HepG2 (cell line): ENCODE data around the gene L3MBTL3. TPM values are rescaled to one million over a fixed set of nuclear protein-coding genes. Genes with fewer than 3 reads are reported as not detected.
A peak's percentile ranks its signal among the peaks of the same experiment; 100 is the strongest.

ENCODE experiments used
- ATAC-seq: fragments of 200-7000 bp; cut with Tn5 transposase; 3 replicates; pipeline ENCODE4 v1.9.1; 2020; ENCODE audit warnings: mild to moderate bottlenecking, moderate library complexity
- BruUV-seq: library from RNA; stranded (reverse); fragments of 400-500 nt; replicated peaks from 2 replicates; lab custom pipeline; 2021; lab: Mats Ljungman, UMichigan
- CTCF ChIA-PET: fragments of 300-600 bp; formaldehyde crosslinking; extraction: SDS; loops from one replicate; lab custom pipeline; 2021; ENCODE audit warnings: low total read pairs, inconsistent platforms, low intra/inter-chr PET ratio; lab: Yijun Ruan, JAX
- POLR2A ChIA-PET: fragments of 350-600 bp; sonication (Branson Sonifier 250); formaldehyde crosslinking; loops from one replicate; lab custom pipeline; 2020; ENCODE audit warnings: antibody characterized with exemption, inconsistent platforms; lab: Yijun Ruan, JAX
- DNase-seq: peaks from one replicate; pipeline ENCODE4 v3.0.0-alpha.2; 2015; ENCODE audit warnings: low spot score
- FAIRE-seq: peaks from 3 replicates; lab custom pipeline; 2011; peaks lifted over from hg19 to GRCh38; lab: Jason Lieb, UNC
- H2AFZ ChIP-seq: one replicate; pipeline ENCODE4 v1.6.1; 2011; ENCODE audit warnings: low read length, inconsistent platforms
- H3K27ac ChIP-seq: fragments of 300-600 bp; 3 replicates; pipeline ENCODE4 v1.8.0; 2011; ENCODE audit warnings: mixed run types, mild to moderate bottlenecking, mixed read lengths, low read length, inconsistent platforms; ENCODE audit not compliant: insufficient read depth; ENCODE audit errors: extremely low read length
- H3K27me3 ChIP-seq, 2 experiments: fragments of 200-600 bp in 1 of 2; 2 replicates in 1 of 2; 3 replicates in 1 of 2; pipeline versions ENCODE4 v1.6.0 to v1.8.0; 2011; ENCODE audit warnings: low read length in 2 of 2, mild to moderate bottlenecking in 2 of 2, moderate library complexity in 2 of 2, inconsistent platforms in 1 of 2; ENCODE audit not compliant: insufficient read depth in 2 of 2, control insufficient read depth in 1 of 2
- H3K36me3 ChIP-seq, 2 experiments: fragments of 200-600 bp in 1 of 2; replicated peaks in 1 of 2; 2 replicates in 1 of 2; 3 replicates in 1 of 2; pipeline versions ENCODE4 v1.5.1 to v1.8.0; 2011; ENCODE audit warnings: low read length in 2 of 2, inconsistent platforms in 1 of 2; ENCODE audit not compliant: insufficient read depth in 2 of 2, control insufficient read depth in 1 of 2
- H3K4me1 ChIP-seq: 2 replicates; pipeline ENCODE4 v1.5.1; 2012; ENCODE audit warnings: low read length, inconsistent platforms; ENCODE audit not compliant: insufficient read depth
- H3K4me2 ChIP-seq: 2 replicates; pipeline ENCODE4 v1.6.0; 2011; ENCODE audit warnings: low read depth, low read length, inconsistent platforms
- H3K4me3 ChIP-seq, 3 experiments: fragments of 200-600 bp in 1 of 3; sonication (generic), shearing (Covaris generic) in 1 of 3; replicated peaks in 1 of 3; 2 replicates each; pipeline ENCODE4 v1.5.1; 2011 to 2016; ENCODE audit warnings: low read length in 3 of 3, inconsistent platforms in 2 of 3, low read depth in 2 of 3, mild to moderate bottlenecking in 2 of 3, control low read depth in 1 of 3, mixed read lengths in 1 of 3; ENCODE audit not compliant: insufficient read depth in 1 of 3
- H3K79me2 ChIP-seq: one replicate; pipeline ENCODE4 v1.6.1; 2011; ENCODE audit warnings: low read length, inconsistent platforms; ENCODE audit not compliant: insufficient read depth
- H3K9ac ChIP-seq: 2 replicates; pipeline ENCODE4 v1.6.0; 2011; ENCODE audit warnings: mild to moderate bottlenecking, low read depth, low read length, inconsistent platforms; ENCODE audit not compliant: insufficient read depth
- H3K9me3 ChIP-seq: 2 replicates; pipeline ENCODE4 v1.5.1; 2012; ENCODE audit warnings: mild to moderate bottlenecking, low read length
- H4K20me1 ChIP-seq: 2 replicates; pipeline ENCODE4 v1.6.0; 2011; ENCODE audit warnings: inconsistent platforms, mild to moderate bottlenecking, low read length, moderate library complexity; ENCODE audit not compliant: insufficient read depth
- ATF1 ChIP-seq: IDR thresholded peaks from 2 replicates; pipeline ENCODE4 v1.6.1; 2016; ENCODE audit warnings: mild to moderate bottlenecking, control low read depth
- HDAC2 ChIP-seq: sonication (generic); formaldehyde crosslinking; IDR thresholded peaks from 2 replicates; pipeline ENCODE4 v1.4.0; 2020; ENCODE audit warnings: missing genetic modification reagents
- HNRNPUL1 ChIP-seq: fragments of 200-400 bp; formaldehyde crosslinking; IDR thresholded peaks from 2 replicates; pipeline ENCODE4 v1.6.1; 2017; ENCODE audit warnings: low read depth, mild to moderate bottlenecking, low read length, moderate library complexity
- KLF6 ChIP-seq: IDR thresholded peaks from 2 replicates; pipeline ENCODE4 v1.8.0; 2016; ENCODE audit warnings: missing biosample characterization, missing genetic modification reagents
- MAFF ChIP-seq: IDR thresholded peaks from 2 replicates; pipeline ENCODE4 v1.6.1; 2011; ENCODE audit warnings: low read depth, low read length, improper control_type of control experiment
- MAFK ChIP-seq, 2 experiments: IDR thresholded peaks in 1 of 2; conservative IDR thresholded peaks in 1 of 2; 2 replicates each; pipeline ENCODE4 v1.6.1; 2011; ENCODE audit warnings: improper control_type of control experiment in 2 of 2, low read length in 2 of 2
- MTF2 ChIP-seq: sonication (generic); formaldehyde crosslinking; IDR thresholded peaks from 2 replicates; pipeline ENCODE4 v1.5.0; 2020; ENCODE audit warnings: missing genetic modification reagents, borderline replicate concordance
- RBM39 ChIP-seq: fragments of 200-400 bp; formaldehyde crosslinking; IDR thresholded peaks from one replicate; pipeline ENCODE4 v1.6.1; 2018; ENCODE audit warnings: antibody characterized with exemption, mild to moderate bottlenecking, low read depth, low read length; ENCODE audit not compliant: poor library complexity, severe bottlenecking
- TFDP2 ChIP-seq: sonication (generic); formaldehyde crosslinking; IDR thresholded peaks from 2 replicates; pipeline ENCODE4 v1.4.0; 2020; ENCODE audit warnings: missing genetic modification reagents
- ZFP1 ChIP-seq: IDR thresholded peaks from 2 replicates; pipeline ENCODE4 v1.6.1; 2016
- ZMYM3 ChIP-seq: sonication (generic); formaldehyde crosslinking; IDR thresholded peaks from 2 replicates; pipeline ENCODE4 v1.5.1; 2020; ENCODE audit warnings: mild to moderate bottlenecking, missing genetic modification reagents
- ZNF274 ChIP-seq: sonication (generic); formaldehyde crosslinking; IDR thresholded peaks from 2 replicates; pipeline ENCODE4 v1.5.1; 2020; ENCODE audit warnings: mild to moderate bottlenecking, missing genetic modification reagents
- ZNF501 ChIP-seq: sonication (generic); formaldehyde crosslinking; IDR thresholded peaks from 2 replicates; pipeline ENCODE4 v1.5.1; 2020; ENCODE audit warnings: mild to moderate bottlenecking, moderate library complexity, missing genetic modification reagents
- WGBS: methylation state at CpG from one replicate; pipeline ENCODE4 v1.1.6; 2017; ENCODE audit warnings: low lambda C conversion rate; 5-methylcytosine and 5-hydroxymethylcytosine counted together
- in situ Hi-C: cut with HindIII; loops from 2 replicates; pipeline ENCODE4 v1.10.0; 2017; ENCODE audit warnings: low pct_unique_long_range_greater_than_20kb; ENCODE audit not compliant: extremely low pct_ligation_motif_present
- intact Hi-C: fragments of 100-400 bp; cut with micrococcal nuclease; formaldehyde crosslinking; loops from one replicate; pipeline ENCODE4 v1.10.0; 2022; ENCODE audit not compliant: unreplicated experiment
- polyA plus RNA-seq, 8 experiments: library from polyadenylated mRNA; depleted of rRNA in 3 of 8; stranded (reverse) in 7 of 8; unstranded in 1 of 8; fragments of >200 nt; fragmentation: Illumina TruSeq in 4 of 8; extraction: Trizol in 4 of 8; gene quantifications; 2 replicates each; pipeline versions ENCODE4 v1.2.1 to v1.2.3, GENCODE V29; 2011 to 2016; ENCODE audit warnings: low read depth in 4 of 8, missing spikeins in 1 of 8, mixed read lengths in 1 of 8; ENCODE audit not compliant: insufficient read depth in 1 of 8
- total RNA-seq, 5 experiments: library from RNA; depleted of rRNA; stranded (reverse); fragments of >200 nt; fragmentation: Illumina TruSeq; extraction: Trizol; gene quantifications; 2 replicates each; pipeline ENCODE4 v1.2.3, GENCODE V29; 2016; ENCODE audit warnings: low read depth in 1 of 5
- TF ChIP-seq, protein P1 (sequence below): sonication (generic); formaldehyde crosslinking; conservative IDR thresholded peaks from 2 replicates; pipeline ENCODE4 v1.4.0; 2020; ENCODE audit warnings: missing genetic modification reagents
- TF ChIP-seq, protein P2 (sequence below): sonication (generic); formaldehyde crosslinking; IDR thresholded peaks from 2 replicates; pipeline ENCODE4 v1.5.0; 2020; ENCODE audit warnings: mild to moderate bottlenecking, missing genetic modification reagents, borderline replicate concordance

Gene L3MBTL3
- total and polyA plus RNA-seq, 2 of the 13 experiments (the other 11 are each of a cell fraction or from before 2014, with no cell fraction given): 1.5 to 2.5 TPM

DNA sequence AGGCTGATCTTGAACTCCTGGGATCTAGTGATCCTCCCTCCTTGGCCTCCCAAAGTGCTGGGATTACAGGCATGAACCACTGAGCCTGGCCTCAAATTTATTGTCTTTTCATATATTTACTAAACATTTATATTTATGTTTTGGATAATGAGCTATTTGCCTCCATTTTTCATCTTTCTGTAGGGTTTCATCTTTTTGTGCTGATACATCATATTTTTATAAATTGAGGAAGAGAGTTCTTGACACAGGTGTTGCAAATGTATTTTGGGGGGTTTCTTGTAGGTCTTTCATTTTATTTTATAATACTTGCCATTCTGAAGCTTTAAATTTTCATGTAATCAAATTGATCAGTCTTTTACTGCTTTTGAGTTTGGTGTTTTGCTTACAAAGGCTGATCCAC is 72.4 kb downstream of the L3MBTL3 start:
- in situ Hi-C loops: no loop called here
- H3K4me2 ChIP-seq: no peak overlapping the region
- ATAC-seq (no peak), DNase-seq (no peak), FAIRE-seq (no peak)
- TF ChIP-seq HDAC2 (no peak), MAFF (peak; percentile 89), MAFK (conservative IDR thresholded peaks at IDR 0.05 in 1 of 2, IDR thresholded peaks at IDR 0.05 in 1 of 2; ENCODE audit: low read length in 2 of 2) (peak; percentile 91 to 95), ATF1 (CRISPR knock-in tag) (no peak), KLF6 (CRISPR knock-in tag) (no peak)
- no peaks in the 10 kb centered on the region for H4K20me1 ChIP-seq
- intact Hi-C loops: no loop called here
- no peak overlapping the region for H2AFZ ChIP-seq
- no peaks in the 10 kb centered on the region for H3K4me1 ChIP-seq
- no peaks in the 10 kb centered on the region for H3K79me2 ChIP-seq
- BruUV-seq: no TSS peak
- no peaks in the 10 kb centered on the region for H3K27me3 ChIP-seq
- H3K4me3 ChIP-seq: no peak overlapping the region
- H3K9me3 ChIP-seq: no peaks in the 10 kb centered on the region
- ChIA-PET POLR2A (no interaction called here), CTCF (no interaction called here)
- H3K36me3 ChIP-seq: no peaks in the 10 kb centered on the region
- no peak overlapping the region for H3K9ac ChIP-seq
- H3K27ac ChIP-seq: no peak overlapping the region

DNA sequence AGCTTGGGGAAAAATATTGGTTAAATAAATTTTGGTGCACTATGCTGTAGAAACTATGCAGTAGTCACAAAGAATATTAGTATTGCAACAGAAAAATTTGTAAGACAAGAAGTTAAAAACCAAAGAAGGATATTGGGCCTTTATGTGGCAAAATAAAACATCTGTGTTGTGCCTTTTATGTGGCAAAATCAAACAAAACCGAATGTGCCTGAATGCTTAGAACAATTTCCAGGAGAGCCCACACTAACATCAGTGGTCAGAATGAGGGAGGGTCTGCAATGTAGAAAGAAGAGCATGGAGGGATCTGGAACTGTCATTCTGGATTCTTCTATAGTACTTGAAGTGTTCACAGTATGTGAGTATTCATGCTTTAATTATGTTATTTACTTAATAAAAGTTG is 75.2 kb downstream of the L3MBTL3 start:
- FAIRE-seq: no peak
- ChIA-PET POLR2A (no interaction called here), CTCF (no interaction called here)
- Histone ChIP-seq H3K79me2 (no peaks in the 10 kb centered on the region), H3K9ac (no peak overlapping the region), H3K9me3 (no peaks in the 10 kb centered on the region), H3K4me2 (no peak overlapping the region), H2AFZ (peak overlapping the region; percentile 28), H3K27ac (no peak overlapping the region), H4K20me1 (no peaks in the 10 kb centered on the region), H3K36me3 (no peaks in the 10 kb centered on the region), H3K4me3 (no peak overlapping the region), H3K4me1 (no peaks in the 10 kb centered on the region), H3K27me3 (no peaks in the 10 kb centered on the region)
- in situ Hi-C loops: no loop called here
- no peak for DNase-seq
- BruUV-seq: no TSS peak
- intact Hi-C loops: no loop called here
- WGBS: 15% methylated on average over 1 of the region's 1 CpG
- no peak for ATAC-seq
- TF ChIP-seq ZNF274 (no peak), ZNF501 (CRISPR knock-in tag) (no peak), ZMYM3 (no peak), ZFP1 (no peak), MTF2 (CRISPR knock-in tag) (no peak), KLF6 (CRISPR knock-in tag) (no peak), RBM39 (no peak), HNRNPUL1 (no peak), TFDP2 (CRISPR knock-in tag) (no peak)
- TF ChIP-seq, protein P1, sequence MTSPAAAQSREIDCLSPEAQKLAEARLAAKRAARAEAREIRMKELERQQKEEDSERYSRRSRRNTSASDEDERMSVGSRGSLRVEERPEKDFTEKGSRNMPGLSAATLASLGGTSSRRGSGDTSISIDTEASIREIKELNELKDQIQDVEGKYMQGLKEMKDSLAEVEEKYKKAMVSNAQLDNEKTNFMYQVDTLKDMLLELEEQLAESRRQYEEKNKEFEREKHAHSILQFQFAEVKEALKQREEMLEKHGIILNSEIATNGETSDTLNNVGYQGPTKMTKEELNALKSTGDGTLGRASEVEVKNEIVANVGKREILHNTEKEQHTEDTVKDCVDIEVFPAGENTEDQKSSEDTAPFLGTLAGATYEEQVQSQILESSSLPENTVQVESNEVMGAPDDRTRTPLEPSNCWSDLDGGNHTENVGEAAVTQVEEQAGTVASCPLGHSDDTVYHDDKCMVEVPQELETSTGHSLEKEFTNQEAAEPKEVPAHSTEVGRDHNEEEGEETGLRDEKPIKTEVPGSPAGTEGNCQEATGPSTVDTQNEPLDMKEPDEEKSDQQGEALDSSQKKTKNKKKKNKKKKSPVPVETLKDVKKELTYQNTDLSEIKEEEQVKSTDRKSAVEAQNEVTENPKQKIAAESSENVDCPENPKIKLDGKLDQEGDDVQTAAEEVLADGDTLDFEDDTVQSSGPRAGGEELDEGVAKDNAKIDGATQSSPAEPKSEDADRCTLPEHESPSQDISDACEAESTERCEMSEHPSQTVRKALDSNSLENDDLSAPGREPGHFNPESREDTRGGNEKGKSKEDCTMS (CRISPR knock-in tag): no peak
- TF ChIP-seq, protein P2, sequence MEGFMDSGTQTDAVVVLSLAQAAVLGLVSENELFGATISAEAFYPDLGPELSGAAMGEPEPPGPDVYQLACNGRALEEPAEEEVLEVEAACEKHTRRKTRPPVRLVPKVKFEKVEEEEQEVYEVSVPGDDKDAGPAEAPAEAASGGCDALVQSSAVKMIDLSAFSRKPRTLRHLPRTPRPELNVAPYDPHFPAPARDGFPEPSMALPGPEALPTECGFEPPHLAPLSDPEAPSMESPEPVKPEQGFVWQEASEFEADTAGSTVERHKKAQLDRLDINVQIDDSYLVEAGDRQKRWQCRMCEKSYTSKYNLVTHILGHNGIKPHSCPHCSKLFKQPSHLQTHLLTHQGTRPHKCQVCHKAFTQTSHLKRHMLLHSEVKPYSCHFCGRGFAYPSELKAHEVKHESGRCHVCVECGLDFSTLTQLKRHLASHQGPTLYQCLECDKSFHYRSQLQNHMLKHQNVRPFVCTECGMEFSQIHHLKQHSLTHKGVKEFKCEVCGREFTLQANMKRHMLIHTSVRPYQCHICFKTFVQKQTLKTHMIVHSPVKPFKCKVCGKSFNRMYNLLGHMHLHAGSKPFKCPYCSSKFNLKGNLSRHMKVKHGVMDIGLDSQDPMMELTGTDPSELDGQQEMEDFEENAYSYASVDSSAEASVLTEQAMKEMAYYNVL (CRISPR knock-in tag): no peak
